A673 (cell line): ENCODE data around the gene ZBTB12. TPM values are rescaled to one million over a fixed set of nuclear protein-coding genes. Genes with fewer than 3 reads are reported as not detected.

Experiments
- BruUV-seq: library from RNA; stranded (reverse); fragments of 400-500 nt; replicated peaks from 2 replicates; lab custom pipeline; 2021; lab: Mats Ljungman, UMichigan
- CTCF ChIA-PET: fragments of 300-600 bp; sonication (Branson Sonifier 250); formaldehyde crosslinking; loops from one replicate; lab custom pipeline; 2022; ENCODE audit warnings: antibody characterized with exemption; lab: Charles Lee
- POLR2A ChIA-PET: fragments of 300-600 bp; sonication (Branson Sonifier 250); formaldehyde crosslinking; loops from one replicate; lab custom pipeline; 2022; ENCODE audit warnings: antibody characterized with exemption; ENCODE audit not compliant: low non-redundant PET; lab: Charles Lee
- DNase-seq: peaks from one replicate; pipeline ENCODE4 v3.0.0-alpha.2; 2015; ENCODE audit warnings: low spot score
- H3K27ac ChIP-seq: fragments of 200-600 bp; sonication (generic); 2 replicates; pipeline ENCODE4 v1.5.1; 2016; ENCODE audit warnings: mixed run types, low read depth, mild to moderate bottlenecking, mixed read lengths, antibody characterized with exemption, low read length; ENCODE audit not compliant: poor library complexity, severe bottlenecking
- H3K27me3 ChIP-seq: fragments of 200-600 bp; sonication (generic); replicated peaks from 2 replicates; pipeline ENCODE4 v1.6.1; 2017; ENCODE audit warnings: mixed run types, low read depth, mild to moderate bottlenecking, mixed read lengths, antibody characterized with exemption, low read length; ENCODE audit not compliant: insufficient read depth, poor library complexity
- H3K36me3 ChIP-seq: fragments of 200-600 bp; sonication (generic); 2 replicates; pipeline ENCODE4 v1.6.1; 2016; ENCODE audit warnings: mixed run types, mild to moderate bottlenecking, mixed read lengths, antibody characterized with exemption, low read length; ENCODE audit not compliant: insufficient read depth, poor library complexity, severe bottlenecking
- H3K4me1 ChIP-seq: fragments of 200-600 bp; sonication (generic); 2 replicates; pipeline ENCODE4 v1.6.1; 2017; ENCODE audit warnings: mixed run types, mild to moderate bottlenecking, mixed read lengths, antibody characterized with exemption, low read length; ENCODE audit not compliant: insufficient read depth, poor library complexity, severe bottlenecking
- H3K4me3 ChIP-seq: fragments of 200-600 bp; sonication (generic); 2 replicates; pipeline ENCODE4 v1.5.1; 2016; ENCODE audit warnings: low read depth, mixed run types, mild to moderate bottlenecking, mixed read lengths, low read length; ENCODE audit not compliant: poor library complexity, severe bottlenecking
- H3K9me3 ChIP-seq: fragments of 200-600 bp; sonication (generic); 2 replicates; pipeline ENCODE4 v1.6.1; 2016; ENCODE audit warnings: mixed run types, low read depth, mild to moderate bottlenecking, mixed read lengths, antibody characterized with exemption, low read length; ENCODE audit not compliant: poor library complexity, severe bottlenecking
- EZH2 ChIP-seq: fragments of 200-600 bp; sonication (generic); IDR thresholded peaks from 2 replicates; pipeline ENCODE4 v1.6.1; 2017; ENCODE audit warnings: borderline replicate concordance, low read depth, mild to moderate bottlenecking, mixed read lengths, antibody characterized with exemption, low read length; ENCODE audit not compliant: poor library complexity, severe bottlenecking
- intact Hi-C: fragments of 100-400 bp; cut with micrococcal nuclease; formaldehyde crosslinking; loops from one replicate; pipeline ENCODE4 v1.10.0; 2022; ENCODE audit not compliant: unreplicated experiment
- total RNA-seq: library from RNA; stranded (reverse); gene quantifications from 2 replicates; pipeline ENCODE4 v1.2.3, GENCODE V29; 2021
- TF ChIP-seq, protein P1 (sequence below): fragments of 300-800, 200-600 bp; sonication (generic); conservative IDR thresholded peaks from 2 replicates; pipeline ENCODE4 v1.5.1; 2017; ENCODE audit warnings: low read depth, mild to moderate bottlenecking, antibody characterized with exemption, low read length, moderate library complexity, mixed read lengths

Gene ZBTB12
- total RNA-seq, 1 experiment from 2014 or later, result 21.3 TPM

DNA sequence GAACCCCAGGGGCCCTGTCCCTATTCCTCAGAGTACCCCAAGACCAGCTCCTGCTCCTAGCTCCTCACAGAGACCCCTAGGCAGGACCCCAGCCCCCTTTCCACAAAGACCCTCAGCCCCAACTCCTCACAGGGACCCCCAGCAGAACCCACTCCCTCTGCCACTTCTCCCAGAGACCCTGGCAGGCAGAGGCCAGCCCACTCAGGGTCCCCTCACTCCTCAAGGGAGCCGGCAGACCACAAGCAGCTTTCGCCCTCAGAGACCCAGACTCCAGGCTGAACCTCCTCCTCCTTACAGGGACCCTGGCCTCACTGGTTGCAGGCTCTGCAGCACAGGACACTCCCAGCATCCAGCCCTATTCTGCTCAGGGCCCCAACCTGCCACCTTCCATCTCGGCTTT is 23.7 kb downstream of the ZBTB12 start:
- H3K4me3 ChIP-seq, result no peak overlapping the region
- no peaks in the 10 kb centered on the region for H3K4me1 ChIP-seq
- POLR2A ChIA-PET, result no interaction called here
- no peaks in the 10 kb centered on the region for H3K9me3 ChIP-seq
- intact Hi-C loops, result no loop called here
- DNase-seq, result no peak
- H3K36me3 ChIP-seq, result peaks cover 35% of the 10 kb centered on the region
- no peaks in the 10 kb centered on the region for H3K27me3 ChIP-seq
- no TSS peak for BruUV-seq
- CTCF ChIA-PET, result no interaction called here
- no peak overlapping the region for H3K27ac ChIP-seq
- no peak for TF ChIP-seq EZH2
- TF ChIP-seq, protein P1, sequence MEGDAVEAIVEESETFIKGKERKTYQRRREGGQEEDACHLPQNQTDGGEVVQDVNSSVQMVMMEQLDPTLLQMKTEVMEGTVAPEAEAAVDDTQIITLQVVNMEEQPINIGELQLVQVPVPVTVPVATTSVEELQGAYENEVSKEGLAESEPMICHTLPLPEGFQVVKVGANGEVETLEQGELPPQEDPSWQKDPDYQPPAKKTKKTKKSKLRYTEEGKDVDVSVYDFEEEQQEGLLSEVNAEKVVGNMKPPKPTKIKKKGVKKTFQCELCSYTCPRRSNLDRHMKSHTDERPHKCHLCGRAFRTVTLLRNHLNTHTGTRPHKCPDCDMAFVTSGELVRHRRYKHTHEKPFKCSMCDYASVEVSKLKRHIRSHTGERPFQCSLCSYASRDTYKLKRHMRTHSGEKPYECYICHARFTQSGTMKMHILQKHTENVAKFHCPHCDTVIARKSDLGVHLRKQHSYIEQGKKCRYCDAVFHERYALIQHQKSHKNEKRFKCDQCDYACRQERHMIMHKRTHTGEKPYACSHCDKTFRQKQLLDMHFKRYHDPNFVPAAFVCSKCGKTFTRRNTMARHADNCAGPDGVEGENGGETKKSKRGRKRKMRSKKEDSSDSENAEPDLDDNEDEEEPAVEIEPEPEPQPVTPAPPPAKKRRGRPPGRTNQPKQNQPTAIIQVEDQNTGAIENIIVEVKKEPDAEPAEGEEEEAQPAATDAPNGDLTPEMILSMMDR, result no peak

DNA sequence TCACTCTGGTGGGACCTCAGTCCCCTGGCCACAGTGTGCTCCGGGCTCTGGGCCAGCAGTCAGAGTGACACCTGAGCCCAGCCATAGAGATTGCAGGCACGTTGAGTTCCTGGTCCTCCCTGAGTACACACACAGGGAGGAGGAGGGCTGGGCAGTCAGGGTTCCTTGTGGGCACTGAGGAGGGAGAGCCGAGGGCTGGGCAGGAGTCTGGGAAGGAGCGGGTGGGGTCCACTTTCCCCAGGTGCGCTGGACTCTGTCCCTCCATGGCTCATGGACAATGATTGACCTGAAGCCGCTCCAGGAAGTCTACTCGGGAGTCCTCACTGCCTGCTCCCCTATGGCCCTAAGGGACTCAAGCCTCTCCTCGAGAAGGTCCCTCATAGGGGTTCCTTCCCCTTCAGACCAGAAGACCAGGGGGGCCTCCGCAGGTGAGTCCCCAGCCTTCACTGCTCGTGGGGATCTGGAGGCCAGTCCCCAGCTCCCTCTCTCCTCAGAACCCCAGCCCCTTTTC is 24.2 kb downstream of the ZBTB12 start:
- H3K4me1 ChIP-seq, result no peaks in the 10 kb centered on the region
- TF ChIP-seq, protein P1, result no peak
- TF ChIP-seq EZH2, result no peak
- ChIA-PET CTCF (no interaction called here), POLR2A (no interaction called here)
- H3K4me3 ChIP-seq, result no peak overlapping the region
- intact Hi-C loops, result no loop called here
- no peak for DNase-seq
- peaks cover 30% of the 10 kb centered on the region for H3K36me3 ChIP-seq
- H3K9me3 ChIP-seq, result no peaks in the 10 kb centered on the region
- no peaks in the 10 kb centered on the region for H3K27me3 ChIP-seq
- H3K27ac ChIP-seq, result no peak overlapping the region
- BruUV-seq, result no TSS peak

DNA sequence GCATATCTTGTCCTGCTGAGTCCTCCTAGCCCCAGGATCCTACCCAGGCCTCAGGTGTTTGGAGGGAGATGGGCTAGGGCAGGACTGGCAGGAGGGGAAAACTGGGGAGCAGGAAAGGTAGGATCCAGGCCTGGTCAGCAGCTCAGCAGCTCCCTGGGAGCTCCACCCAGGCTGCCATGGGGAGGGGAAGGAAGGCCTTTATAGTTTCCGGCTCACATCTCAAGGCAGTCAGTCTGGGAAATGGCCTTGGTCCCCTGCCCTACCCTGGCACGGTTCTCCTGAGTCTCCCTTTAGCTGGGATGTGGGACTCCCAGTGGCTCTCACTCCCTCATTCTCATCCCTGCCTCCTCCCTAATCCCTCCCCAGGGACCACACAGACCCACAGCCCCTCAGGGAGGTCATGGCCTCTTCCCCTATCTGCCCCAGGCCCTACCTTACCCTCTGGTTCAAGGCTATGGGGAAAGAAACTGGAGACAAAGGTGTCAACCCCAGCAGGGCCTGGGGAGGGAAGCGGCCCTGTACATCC is 24.7 kb downstream of the ZBTB12 start:
- Histone ChIP-seq H3K27ac (no peak overlapping the region), H3K36me3 (peaks cover 24% of the 10 kb centered on the region), H3K9me3 (no peaks in the 10 kb centered on the region), H3K4me3 (no peak overlapping the region), H3K27me3 (no peaks in the 10 kb centered on the region), H3K4me1 (no peaks in the 10 kb centered on the region)
- no TSS peak for BruUV-seq
- intact Hi-C loops, result no loop called here
- ChIA-PET CTCF (interaction anchor here (0.5 kb wide), 1 partner anchor 63 kb away, joined by 3 read pairs; no protein-coding TSS in a partner anchor), POLR2A (no interaction called here)
- no peak for TF ChIP-seq EZH2
- TF ChIP-seq, protein P1, result no peak
- no peak for DNase-seq
